OCI-LY3 (cell line): Measurements from ENCODE around the gene VPS13C.
A peak's percentile ranks its signal among the peaks of the same experiment; 100 is the strongest.

Source experiments
- H2AFZ ChIP-seq: fragments of 200-600, 300-600 bp; shearing (Covaris generic); 2 replicates; pipeline ENCODE4 v1.6.0; 2014; ENCODE audit warnings: antibody characterized with exemption, low read depth, low read length
- H3K27ac ChIP-seq: fragments of 200-600, 300-600 bp; sonication (generic); 2 replicates; pipeline ENCODE4 v1.5.1; 2014; ENCODE audit warnings: mild to moderate bottlenecking, low read length, moderate library complexity, mixed read lengths
- H3K27me3 ChIP-seq: fragments of 200-600, 300-600 bp; sonication (generic); 2 replicates; pipeline ENCODE4 v1.6.1; 2014; ENCODE audit warnings: low read depth, low read length, mixed read lengths
- H3K36me3 ChIP-seq: fragments of 200-600, 300-600 bp; sonication (generic); replicated peaks from 2 replicates; pipeline ENCODE3; 2014; ENCODE audit warnings: low read depth, low read length, mixed read lengths
- H3K4me1 ChIP-seq: fragments of 300-600, 200-600 bp; sonication (generic); 2 replicates; pipeline ENCODE4 v1.6.1; 2014; ENCODE audit warnings: low read length, mixed read lengths
- H3K4me2 ChIP-seq: fragments of 200-600, 300-600 bp; sonication (generic); 2 replicates; pipeline ENCODE4 v1.6.1; 2014; ENCODE audit warnings: low read length, mixed read lengths
- H3K4me3 ChIP-seq: fragments of 300-600, 200-600 bp; sonication (generic); 2 replicates; pipeline ENCODE4 v1.5.1; 2014; ENCODE audit warnings: antibody characterized with exemption, mild to moderate bottlenecking, low read length, moderate library complexity
- H3K79me2 ChIP-seq: fragments of 300-600, 200-600 bp; shearing (Covaris generic); 2 replicates; pipeline ENCODE4 v1.6.1; 2014; ENCODE audit warnings: mild to moderate bottlenecking, low read length, mixed read lengths
- H3K9ac ChIP-seq: fragments of 300-600, 200-600 bp; shearing (Covaris generic); 2 replicates; pipeline ENCODE4 v1.6.0; 2014; ENCODE audit warnings: mild to moderate bottlenecking, low read length, moderate library complexity
- H3K9me3 ChIP-seq: fragments of 200-600, 300-600 bp; shearing (Covaris generic); 2 replicates; pipeline ENCODE4 v1.6.1; 2014; ENCODE audit warnings: low read length, mixed read lengths; ENCODE audit not compliant: insufficient read depth
- H4K20me1 ChIP-seq: fragments of 200-600, 300-600 bp; sonication (generic); 2 replicates; pipeline ENCODE4 v1.6.1; 2016; ENCODE audit warnings: low read length, mixed read lengths; ENCODE audit not compliant: insufficient read depth
- CTCF ChIP-seq: fragments of 200-600, 300-600 bp; sonication (generic); IDR thresholded peaks from 2 replicates; pipeline ENCODE4 v1.5.1; 2014; ENCODE audit warnings: antibody characterized with exemption, low read length, low read depth
- EZH2phosphoT487 ChIP-seq: fragments of 200-600 bp; shearing (Covaris generic); IDR thresholded peaks from 2 replicates; pipeline ENCODE4 v1.6.1; 2018; ENCODE audit warnings: antibody characterized with exemption, mixed run types, low read depth

The VPS13C gene

GRCh38 chr15:62063825-62064635, 3.8 kb upstream of the VPS13C start:
- Histone ChIP-seq H3K4me2 (no peak overlapping the region), H3K9ac (no peak overlapping the region), H3K27ac (no peak overlapping the region), H3K9me3 (no peaks in the 10 kb centered on the region), H2AFZ (no peak overlapping the region), H3K4me1 (peaks cover 32% of the 10 kb centered on the region), H4K20me1 (no peaks in the 10 kb centered on the region), H3K79me2 (peaks cover 12% of the 10 kb centered on the region), H3K27me3 (peaks cover 13% of the 10 kb centered on the region; the same call in 1 of the 2 replicates), H3K36me3 (no peaks in the 10 kb centered on the region), H3K4me3 (no peak overlapping the region)
- no peak for TF ChIP-seq CTCF
- TF ChIP-seq EZH2phosphoT487, result no peak

- Histone ChIP-seq H4K20me1 (peaks cover 17% of the 10 kb centered on the region), H3K4me3 (peak overlapping the region; percentile 87), H3K79me2 (peaks cover 43% of the 10 kb centered on the region), H2AFZ (peak overlapping the region; percentile 72), H3K4me1 (peaks cover 33% of the 10 kb centered on the region), H3K9me3 (no peaks in the 10 kb centered on the region), H3K27ac (peak overlapping the region; percentile 93), H3K27me3 (peaks cover 10% of the 10 kb centered on the region; the same call in 1 of the 2 replicates), H3K4me2 (peak overlapping the region; percentile 77), H3K36me3 (peaks cover 10% of the 10 kb centered on the region), H3K9ac (peak overlapping the region; percentile 61)
- TF ChIP-seq EZH2phosphoT487, result no peak
- TF ChIP-seq CTCF, result no peak
Observed at GRCh38 chr15:62060896-62061280, 641 bp upstream of the VPS13C start.

- Histone ChIP-seq H3K4me3 (peak overlapping the region; percentile 87), H3K9me3 (no peaks in the 10 kb centered on the region), H3K36me3 (peaks cover 15% of the 10 kb centered on the region), H3K9ac (peak overlapping the region; percentile 96), H3K4me2 (peak overlapping the region; percentile 81), H4K20me1 (peaks cover 27% of the 10 kb centered on the region), H3K79me2 (peaks cover 55% of the 10 kb centered on the region), H3K4me1 (peaks cover 40% of the 10 kb centered on the region), H3K27me3 (peaks cover 10% of the 10 kb centered on the region; the same call in 1 of the 2 replicates), H3K27ac (peak overlapping the region; percentile 93), H2AFZ (peak overlapping the region; percentile 9; the same call in 1 of the 2 replicates)
- TF ChIP-seq EZH2phosphoT487, result no peak
- no peak for TF ChIP-seq CTCF
Observed at GRCh38 chr15:62059816-62060112, 483 bp downstream of the VPS13C start.

- Histone ChIP-seq H3K4me1 (peaks cover 44% of the 10 kb centered on the region), H4K20me1 (peaks cover 32% of the 10 kb centered on the region), H3K27me3 (peaks cover 10% of the 10 kb centered on the region; the same call in 1 of the 2 replicates), H3K4me2 (peak overlapping the region; percentile 81), H3K79me2 (peaks cover 60% of the 10 kb centered on the region), H3K36me3 (peaks cover 15% of the 10 kb centered on the region), H3K27ac (peak overlapping the region; percentile 93), H2AFZ (no peak overlapping the region), H3K9ac (peak overlapping the region; percentile 96), H3K4me3 (peak overlapping the region; percentile 87), H3K9me3 (no peaks in the 10 kb centered on the region)
- peak; percentile 8; the same call in 1 of the 2 replicates for TF ChIP-seq CTCF
- no peak for TF ChIP-seq EZH2phosphoT487
Observed at GRCh38 chr15:62059108-62059815, 985 bp downstream of the VPS13C start.
